NB4 (cell line): Measurements from ENCODE around the gene SMIM24.
A peak's percentile ranks its signal among the peaks of the same experiment; 100 is the strongest.

ENCODE experiments used
- DNase-seq: peaks from one replicate; pipeline ENCODE4 v3.0.0; 2010; ENCODE audit warnings: low read depth
- H3K4me3 ChIP-seq: one replicate; pipeline ENCODE4 v1.5.1; 2011; ENCODE audit warnings: mild to moderate bottlenecking, low read depth, low read length, moderate library complexity
- MYC ChIP-seq: IDR thresholded peaks from 2 replicates; pipeline ENCODE4 v1.6.1; 2011; ENCODE audit warnings: low read depth, low read length
- POLR2A ChIP-seq: IDR thresholded peaks from 2 replicates; pipeline ENCODE4 v1.6.1; 2011; ENCODE audit warnings: mild to moderate bottlenecking; ENCODE audit not compliant: insufficient read length; ENCODE audit errors: extremely low read depth
- TF ChIP-seq, protein P1 (sequence below): IDR thresholded peaks from 2 replicates; pipeline ENCODE4 v1.6.1; 2011; ENCODE audit warnings: low read depth, low read length
- TF ChIP-seq, protein P2 (sequence below): IDR thresholded peaks from one replicate; pipeline ENCODE4 v1.5.1; 2012; ENCODE audit warnings: low read depth, low read length

Gene SMIM24

GRCh38 chr19:3505598-3506383 lies 25.5 kb upstream of the SMIM24 start, which contains the start of gene FZR1:
TSS of gene FZR1 (plus strand) at chr19:3506311. CDS start at chr19:3522990, 16,679 bp downstream.
- peak within 1 kb of the TSS; percentile 72 for H3K4me3 ChIP-seq
- peak; percentile 95 for DNase-seq
- TF ChIP-seq POLR2A (peak; percentile 39), MYC (peak; percentile 44; the same call in 1 of the 2 replicates)
- TF ChIP-seq, protein P1, sequence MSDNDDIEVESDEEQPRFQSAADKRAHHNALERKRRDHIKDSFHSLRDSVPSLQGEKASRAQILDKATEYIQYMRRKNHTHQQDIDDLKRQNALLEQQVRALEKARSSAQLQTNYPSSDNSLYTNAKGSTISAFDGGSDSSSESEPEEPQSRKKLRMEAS, result no peak

DNA sequence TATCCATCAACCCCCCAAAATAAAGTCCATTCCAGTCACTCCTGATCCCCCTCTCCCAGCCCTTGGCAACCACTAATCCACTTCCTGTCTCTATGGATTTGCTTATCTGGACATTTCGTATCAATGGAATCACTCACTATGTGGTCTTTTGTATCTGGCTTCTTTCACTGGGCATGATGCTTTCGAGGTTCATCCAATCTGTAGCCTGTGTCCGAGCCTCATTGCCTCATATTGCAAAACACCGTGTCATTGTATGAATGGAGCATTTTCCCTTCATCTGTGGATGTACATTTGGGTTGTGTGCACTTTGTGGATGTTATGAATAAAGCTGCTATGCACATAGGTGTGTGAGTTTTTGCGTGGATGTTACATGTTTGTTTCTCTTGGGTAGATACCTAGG lies 24.4 kb upstream of the SMIM24 start:
- TF ChIP-seq MYC, result no peak
- TF ChIP-seq, protein P1, result no peak
- peak; percentile 21 for DNase-seq
- no peak overlapping the region for H3K4me3 ChIP-seq

GRCh38 chr19:3503036-3503572 lies 22.8 kb upstream of the SMIM24 start:
- DNase-seq, result no peak
- no peak overlapping the region for H3K4me3 ChIP-seq
- TF ChIP-seq, protein P1, result no peak
- TF ChIP-seq POLR2A (no peak), MYC (no peak)
- TF ChIP-seq, protein P2, sequence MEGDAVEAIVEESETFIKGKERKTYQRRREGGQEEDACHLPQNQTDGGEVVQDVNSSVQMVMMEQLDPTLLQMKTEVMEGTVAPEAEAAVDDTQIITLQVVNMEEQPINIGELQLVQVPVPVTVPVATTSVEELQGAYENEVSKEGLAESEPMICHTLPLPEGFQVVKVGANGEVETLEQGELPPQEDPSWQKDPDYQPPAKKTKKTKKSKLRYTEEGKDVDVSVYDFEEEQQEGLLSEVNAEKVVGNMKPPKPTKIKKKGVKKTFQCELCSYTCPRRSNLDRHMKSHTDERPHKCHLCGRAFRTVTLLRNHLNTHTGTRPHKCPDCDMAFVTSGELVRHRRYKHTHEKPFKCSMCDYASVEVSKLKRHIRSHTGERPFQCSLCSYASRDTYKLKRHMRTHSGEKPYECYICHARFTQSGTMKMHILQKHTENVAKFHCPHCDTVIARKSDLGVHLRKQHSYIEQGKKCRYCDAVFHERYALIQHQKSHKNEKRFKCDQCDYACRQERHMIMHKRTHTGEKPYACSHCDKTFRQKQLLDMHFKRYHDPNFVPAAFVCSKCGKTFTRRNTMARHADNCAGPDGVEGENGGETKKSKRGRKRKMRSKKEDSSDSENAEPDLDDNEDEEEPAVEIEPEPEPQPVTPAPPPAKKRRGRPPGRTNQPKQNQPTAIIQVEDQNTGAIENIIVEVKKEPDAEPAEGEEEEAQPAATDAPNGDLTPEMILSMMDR, result no peak

DNA sequence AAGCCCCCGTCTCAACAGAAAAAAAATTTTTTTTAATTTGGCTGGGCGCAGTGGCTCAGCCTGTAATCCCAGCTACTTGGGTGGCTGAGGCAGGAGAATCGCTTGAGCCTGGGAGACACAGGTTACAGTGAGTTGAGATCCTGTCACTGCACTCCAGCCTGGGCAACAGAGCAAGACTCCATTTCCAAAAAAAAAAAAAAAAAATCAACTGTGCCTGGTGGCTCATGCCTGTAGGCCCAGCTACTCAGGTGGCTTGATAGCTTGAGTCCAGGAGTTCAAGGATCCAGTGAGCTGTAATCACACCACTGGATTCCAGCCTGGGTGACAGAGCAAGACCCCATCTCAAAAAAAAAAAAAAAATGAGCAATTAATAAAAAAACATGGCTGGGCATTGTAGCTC lies 21.5 kb upstream of the SMIM24 start:
- no peak for DNase-seq
- H3K4me3 ChIP-seq, result no peak overlapping the region
- TF ChIP-seq, protein P1, result no peak
- TF ChIP-seq POLR2A (no peak), MYC (no peak)
- TF ChIP-seq, protein P2, result no peak

DNA sequence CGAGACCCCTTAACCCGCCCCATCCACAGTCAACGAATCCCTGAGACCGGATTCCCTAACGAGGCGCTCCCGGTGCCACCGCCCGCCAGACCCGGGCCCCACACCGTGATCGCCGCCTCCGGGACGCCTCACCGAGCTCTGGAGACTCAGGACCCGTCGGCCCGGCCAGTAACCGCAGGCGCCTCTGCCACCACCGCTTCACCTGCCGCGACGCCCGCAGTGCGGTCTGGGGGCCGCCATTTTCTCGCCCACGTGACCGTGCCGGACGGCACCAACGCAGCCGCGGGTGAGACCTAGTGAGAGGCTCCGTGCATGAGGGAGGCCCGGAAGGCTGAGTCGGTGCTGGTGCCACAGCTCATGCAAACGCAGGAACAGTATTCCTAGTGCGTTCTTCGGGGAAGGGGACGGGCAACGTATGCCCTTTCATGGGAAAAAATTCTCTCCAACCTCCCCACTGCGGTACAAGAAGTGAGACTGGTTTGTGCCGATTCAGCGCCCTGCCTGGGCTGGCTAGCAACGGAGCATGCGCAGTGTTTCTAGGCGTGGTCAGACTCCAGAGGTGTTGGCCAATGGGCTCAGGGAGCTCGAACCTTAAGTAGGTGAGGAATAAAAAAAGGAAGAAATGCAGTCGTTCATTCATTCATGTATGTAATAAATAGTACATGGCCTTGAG lies 20.2 kb upstream of the SMIM24 start, which contains the start of gene DOHH:
Gene DOHH, minus strand, starts transcription at position 246 of the 673 bp plus-strand sequence. CDS start 3,860 bp downstream, outside the sequence.
- DNase-seq, result peak; percentile 93
- TF ChIP-seq MYC (peak; percentile 76), POLR2A (peak; percentile 48)
- TF ChIP-seq, protein P1, result peak; percentile 95
- TF ChIP-seq, protein P2, result no peak

GRCh38 chr19:3499738-3500428 lies 19.6 kb upstream of the SMIM24 start:
- no peak for TF ChIP-seq POLR2A
- TF ChIP-seq, protein P1, result no peak
- TF ChIP-seq, protein P2, result no peak
- no peak for TF ChIP-seq MYC
- peak overlapping the region; percentile 92 for H3K4me3 ChIP-seq
- no peak for DNase-seq

More for the DNA sequence above, 20.2 kb upstream of the SMIM24 start, which contains the start of gene DOHH:
- H3K4me3 ChIP-seq, result peak within 1 kb of the TSS; percentile 92
